WTC11 (cell line): ENCODE measurements around the gene TNNT2. TPM values are rescaled to one million over a fixed set of nuclear protein-coding genes. Genes with fewer than 3 reads are reported as not detected.

Source experiments
- ATAC-seq: fragments of 200-7000 bp; cut with Tn5 transposase; 2 replicates; pipeline ENCODE4 v1.10.0; 2021; ENCODE audit warnings: mild to moderate bottlenecking, moderate library complexity
- CTCF ChIA-PET: fragments of 300-600 bp; sonication (Branson Sonifier 250); formaldehyde crosslinking; loops from one replicate; lab custom pipeline; 2021; ENCODE audit warnings: antibody characterized with exemption; lab: Charles Lee
- POLR2A ChIA-PET: fragments of 350-600 bp; sonication (Branson Sonifier 250); formaldehyde crosslinking; loops from one replicate; lab custom pipeline; 2021; ENCODE audit warnings: antibody characterized with exemption; lab: Charles Lee
- DNase-seq: peaks from one replicate; pipeline ENCODE4 v3.0.0; 2021; ENCODE audit warnings: low spot score
- H3K27ac Mint-ChIP-seq: 2 replicates; pipeline ENCODE4 v1.8.0; 2021; ENCODE audit warnings: mixed read lengths
- H3K27me3 Mint-ChIP-seq: 2 replicates; pipeline ENCODE4 v1.8.0; 2021; ENCODE audit warnings: low read depth, mild to moderate bottlenecking, moderate library complexity, mixed read lengths
- H3K36me3 Mint-ChIP-seq: 2 replicates; pipeline ENCODE4 v1.8.0; 2021; ENCODE audit warnings: mixed read lengths
- H3K4me1 Mint-ChIP-seq: 2 replicates; pipeline ENCODE4 v1.8.0; 2022; ENCODE audit warnings: mixed read lengths
- H3K4me3 Mint-ChIP-seq: 2 replicates; pipeline ENCODE4 v1.8.0; 2021; ENCODE audit warnings: mild to moderate bottlenecking, moderate library complexity, mixed read lengths
- H3K9me3 Mint-ChIP-seq: 2 replicates; pipeline ENCODE4 v1.8.0; 2021; ENCODE audit warnings: mixed read lengths
- ATF6 ChIP-seq: sonication (generic); formaldehyde crosslinking; IDR thresholded peaks from 2 replicates; pipeline ENCODE4 v1.8.1; 2023; ENCODE audit warnings: mild to moderate bottlenecking, missing genetic modification reagents
- E2F5 ChIP-seq: sonication (generic); formaldehyde crosslinking; IDR thresholded peaks from 2 replicates; pipeline ENCODE4 v1.8.1; 2022; ENCODE audit warnings: mild to moderate bottlenecking, moderate library complexity, missing genetic modification reagents
- ELF4 ChIP-seq: sonication (generic); formaldehyde crosslinking; IDR thresholded peaks from 2 replicates; pipeline ENCODE4 v1.8.1; 2022; ENCODE audit warnings: low read depth, mild to moderate bottlenecking, moderate library complexity, missing genetic modification reagents
- FOXP4 ChIP-seq: sonication (generic); formaldehyde crosslinking; IDR thresholded peaks from 2 replicates; pipeline ENCODE4 v1.8.0; 2022; ENCODE audit warnings: mild to moderate bottlenecking, missing genetic modification reagents
- GABPB1 ChIP-seq: sonication (generic); formaldehyde crosslinking; IDR thresholded peaks from 2 replicates; pipeline ENCODE4 v1.8.1; 2023; ENCODE audit warnings: mild to moderate bottlenecking, missing genetic modification reagents
- HMGXB4 ChIP-seq: sonication (generic); formaldehyde crosslinking; IDR thresholded peaks from 2 replicates; pipeline ENCODE4 v1.8.1; 2023; ENCODE audit warnings: mild to moderate bottlenecking, moderate library complexity, missing genetic modification reagents
- IRF1 ChIP-seq: sonication (generic); formaldehyde crosslinking; IDR thresholded peaks from 2 replicates; pipeline ENCODE4 v1.8.0; 2023; ENCODE audit warnings: missing genetic modification reagents
- IRF2 ChIP-seq: sonication (generic); formaldehyde crosslinking; IDR thresholded peaks from 2 replicates; pipeline ENCODE4 v1.8.0; 2022; ENCODE audit warnings: low read depth, missing genetic modification reagents, borderline replicate concordance
- MAX ChIP-seq: sonication (generic); formaldehyde crosslinking; IDR thresholded peaks from 2 replicates; pipeline ENCODE4 v1.8.0; 2022; ENCODE audit warnings: mild to moderate bottlenecking, missing genetic modification reagents
- NFYB ChIP-seq: sonication (generic); formaldehyde crosslinking; conservative IDR thresholded peaks from 2 replicates; pipeline ENCODE4 v1.8.0; 2022; ENCODE audit warnings: low read depth, missing genetic modification reagents
- SMAD4 ChIP-seq: sonication (generic); formaldehyde crosslinking; IDR thresholded peaks from 2 replicates; pipeline ENCODE4 v1.8.0; 2022; ENCODE audit warnings: mild to moderate bottlenecking, missing genetic modification reagents
- STAT6 ChIP-seq: sonication (generic); formaldehyde crosslinking; conservative IDR thresholded peaks from 2 replicates; pipeline ENCODE4 v1.8.1; 2023; ENCODE audit warnings: mild to moderate bottlenecking, low read depth, missing genetic modification reagents, moderate library complexity
- TCF7 ChIP-seq: sonication (generic); formaldehyde crosslinking; IDR thresholded peaks from 2 replicates; pipeline ENCODE4 v1.8.0; 2022; ENCODE audit warnings: mild to moderate bottlenecking, low read depth, missing genetic modification reagents, moderate library complexity
- TEAD4 ChIP-seq: sonication (generic); formaldehyde crosslinking; IDR thresholded peaks from 2 replicates; pipeline ENCODE4 v1.8.0; 2022; ENCODE audit warnings: mild to moderate bottlenecking, missing genetic modification reagents
- ZNF121 ChIP-seq: sonication (generic); formaldehyde crosslinking; IDR thresholded peaks from 2 replicates; pipeline ENCODE4 v1.8.0; 2023; ENCODE audit warnings: missing genetic modification reagents
- ZNF263 ChIP-seq: sonication (generic); formaldehyde crosslinking; IDR thresholded peaks from 2 replicates; pipeline ENCODE4 v1.8.1; 2022; ENCODE audit warnings: low read depth, mild to moderate bottlenecking, moderate library complexity, missing genetic modification reagents
- ZNF416 ChIP-seq: fragments of 250-450 bp; sonication (Bioruptor Pico); IDR thresholded peaks from 2 replicates; pipeline ENCODE4 v1.9.0; 2021; ENCODE audit warnings: mild to moderate bottlenecking, inconsistent platforms
- ZNF512 ChIP-seq: sonication (generic); formaldehyde crosslinking; IDR thresholded peaks from 2 replicates; pipeline ENCODE4 v1.8.1; 2022; ENCODE audit warnings: missing genetic modification reagents, borderline replicate concordance
- ZSCAN18 ChIP-seq: fragments of 250-450 bp; sonication (Bioruptor Pico); IDR thresholded peaks from 2 replicates; pipeline ENCODE4 v2.1.2; 2022; ENCODE audit warnings: mild to moderate bottlenecking, moderate library complexity
- total RNA-seq: library from RNA; stranded (reverse); gene quantifications from 3 replicates; pipeline ENCODE4 v1.2.3, GENCODE V29; 2021

TNNT2 gene
- total RNA-seq, 1 experiment from 2014 or later: 6.1 TPM

GRCh38 chr1:201317551-201317950, 59.9 kb downstream of the TNNT2 start (continued):
- TF ChIP-seq ZNF512 (no peak), HMGXB4 (no peak), NFYB (CRISPR knock-in tag) (no peak), TCF7 (no peak)

GRCh38 chr1:201316556-201316955, 60.9 kb downstream of the TNNT2 start:
- H3K36me3 Mint-ChIP-seq: no peaks in the 10 kb centered on the region
- ATAC-seq (no peak), DNase-seq (no peak)
- H3K27me3 Mint-ChIP-seq: peaks cover 5% of the 10 kb centered on the region
- no peak overlapping the region for H3K4me3 Mint-ChIP-seq
- H3K9me3 Mint-ChIP-seq: peaks cover 9% of the 10 kb centered on the region; the same call in 1 of the 2 replicates
- ChIA-PET CTCF (interaction anchor here (1.1 kb wide), 1 partner anchor 69 kb away, joined by 3 read pairs; no protein-coding TSS in a partner anchor), POLR2A (interaction anchor here (0.6 kb wide), 1 partner anchor 432 kb away, joined by 4 read pairs; no protein-coding TSS in a partner anchor)
- H3K4me1 Mint-ChIP-seq: no peaks in the 10 kb centered on the region
- H3K27ac Mint-ChIP-seq: no peak overlapping the region
- TF ChIP-seq E2F5 (CRISPR knock-in tag) (no peak), IRF1 (no peak), ZNF416 (no peak), IRF2 (no peak), FOXP4 (no peak), ZNF512 (no peak), MAX (CRISPR knock-in tag) (no peak), ZNF121 (no peak), NFYB (CRISPR knock-in tag) (no peak), SMAD4 (no peak), ELF4 (CRISPR knock-in tag) (no peak), STAT6 (no peak), ZSCAN18 (CRISPR knock-in tag) (no peak), ATF6 (CRISPR knock-in tag) (no peak), GABPB1 (CRISPR knock-in tag) (no peak), ZNF263 (CRISPR knock-in tag) (no peak), TEAD4 (CRISPR knock-in tag) (no peak)
